Activated B cell treated with CpG ODN at 0.5 μM for 24 hours (primary cell): ENCODE results near the gene STK33. TPM values are rescaled to one million over a fixed set of nuclear protein-coding genes. Genes with fewer than 3 reads are reported as not detected.

Source experiments
- ATAC-seq: fragments of 200-7000 bp; cut with Tn5 transposase; one replicate; pipeline ENCODE4 v1.10.0; 2021; ENCODE audit warnings: low read depth, mild to moderate bottlenecking, moderate library complexity
- CTCF ChIA-PET: fragments of 350-600 bp; sonication (Branson Sonifier 250); formaldehyde crosslinking; loops from one replicate; lab custom pipeline; 2021; ENCODE audit warnings: antibody characterized with exemption; lab: Charles Lee
- POLR2A ChIA-PET: fragments of 350-600 bp; sonication (Branson Sonifier 250); formaldehyde crosslinking; loops from one replicate; lab custom pipeline; 2021; ENCODE audit warnings: antibody characterized with exemption; lab: Charles Lee
- DNase-seq: peaks from one replicate; pipeline ENCODE4 v3.0.0; 2022
- H3K27ac Mint-ChIP-seq: one replicate; pipeline ENCODE4 v1.8.0; 2020; ENCODE audit warnings: mixed read lengths
- H3K27me3 Mint-ChIP-seq: one replicate; pipeline ENCODE4 v1.8.0; 2021; ENCODE audit warnings: mixed read lengths
- H3K36me3 Mint-ChIP-seq: one replicate; pipeline ENCODE4 v1.8.0; 2021; ENCODE audit warnings: low read depth, mixed read lengths
- H3K4me1 Mint-ChIP-seq: one replicate; pipeline ENCODE4 v1.8.0; 2021; ENCODE audit warnings: mixed read lengths
- H3K4me3 Mint-ChIP-seq: one replicate; pipeline ENCODE4 v1.8.0; 2020; ENCODE audit warnings: mild to moderate bottlenecking, mixed read lengths
- H3K9me3 Mint-ChIP-seq: one replicate; pipeline ENCODE4 v1.8.0; 2020; ENCODE audit warnings: mixed read lengths
- CTCF ChIP-seq: fragments of 200-600 bp; IDR thresholded peaks from one replicate; pipeline ENCODE4 v1.8.0; 2022; ENCODE audit warnings: antibody characterized with exemption, mild to moderate bottlenecking
- intact Hi-C: fragments of 100-400 bp; cut with micrococcal nuclease; formaldehyde crosslinking; loops from one replicate; pipeline ENCODE4 v1.15.1; 2024
- total RNA-seq: library from RNA; stranded (reverse); gene quantifications from 2 replicates; pipeline ENCODE4 v1.2.3, GENCODE V29; 2022

The STK33 gene
- total RNA-seq, 1 donor from 2014 or later = 14.0 TPM

GRCh38 chr11:8375460-8375859, 218.6 kb downstream of the STK33 start:
- Mint-ChIP-seq H3K9me3 (no peaks in the 10 kb centered on the region), H3K4me1 (peaks cover 6% of the 10 kb centered on the region), H3K27ac (no peak overlapping the region), H3K27me3 (peaks cover 4% of the 10 kb centered on the region), H3K4me3 (no peak overlapping the region), H3K36me3 (no peaks in the 10 kb centered on the region)
- CTCF ChIA-PET = no interaction called here
- no peak for TF ChIP-seq CTCF
- intact Hi-C loops = no loop called here
- ATAC-seq (no peak), DNase-seq (no peak)
- POLR2A ChIA-PET = no interaction called here

GRCh38 chr11:8374716-8375115, 219.3 kb downstream of the STK33 start:
- no peak for TF ChIP-seq CTCF
- peaks cover 6% of the 10 kb centered on the region for H3K4me1 Mint-ChIP-seq
- DNase-seq (no peak), ATAC-seq (no peak)
- no peaks in the 10 kb centered on the region for H3K36me3 Mint-ChIP-seq
- no peak overlapping the region for H3K27ac Mint-ChIP-seq
- no peak overlapping the region for H3K4me3 Mint-ChIP-seq
- no peaks in the 10 kb centered on the region for H3K9me3 Mint-ChIP-seq
- intact Hi-C loops = no loop called here
- CTCF ChIA-PET = no interaction called here
- POLR2A ChIA-PET = no interaction called here
- peaks cover 4% of the 10 kb centered on the region for H3K27me3 Mint-ChIP-seq

- no peak overlapping the region for H3K4me3 Mint-ChIP-seq
- H3K27ac Mint-ChIP-seq = no peak overlapping the region
- CTCF ChIA-PET = no interaction called here
- no peak for ATAC-seq
- H3K27me3 Mint-ChIP-seq = peaks cover 4% of the 10 kb centered on the region
- POLR2A ChIA-PET = no interaction called here
- H3K36me3 Mint-ChIP-seq = no peaks in the 10 kb centered on the region
- TF ChIP-seq CTCF = no peak
- no peak for DNase-seq
- peaks cover 6% of the 10 kb centered on the region for H3K4me1 Mint-ChIP-seq
- no peaks in the 10 kb centered on the region for H3K9me3 Mint-ChIP-seq
- intact Hi-C loops = no loop called here
Observed at GRCh38 chr11:8373519-8374432, 220.3 kb downstream of the STK33 start.

GRCh38 chr11:8372641-8373381, 221.2 kb downstream of the STK33 start:
- no peak overlapping the region for H3K4me3 Mint-ChIP-seq
- H3K9me3 Mint-ChIP-seq = no peaks in the 10 kb centered on the region
- no peak overlapping the region for H3K27ac Mint-ChIP-seq

More at GRCh38 chr11:8372641-8373381, 221.2 kb downstream of the STK33 start:
- no peak for DNase-seq
- H3K27me3 Mint-ChIP-seq = peaks cover 4% of the 10 kb centered on the region
- ATAC-seq = no peak
- CTCF ChIA-PET = no interaction called here
- no peaks in the 10 kb centered on the region for H3K36me3 Mint-ChIP-seq
- TF ChIP-seq CTCF = no peak
- H3K4me1 Mint-ChIP-seq = peaks cover 6% of the 10 kb centered on the region
- intact Hi-C loops = no loop called here
- POLR2A ChIA-PET = no interaction called here
